ENCODE measurements around the gene ZNF69.
"Not testable (repeated sequence)": the region's sequence is repeated elsewhere in the genome, so short reads cannot be mapped to it uniquely, and the experiment has no call there.

ZNF69 gene

DNA sequence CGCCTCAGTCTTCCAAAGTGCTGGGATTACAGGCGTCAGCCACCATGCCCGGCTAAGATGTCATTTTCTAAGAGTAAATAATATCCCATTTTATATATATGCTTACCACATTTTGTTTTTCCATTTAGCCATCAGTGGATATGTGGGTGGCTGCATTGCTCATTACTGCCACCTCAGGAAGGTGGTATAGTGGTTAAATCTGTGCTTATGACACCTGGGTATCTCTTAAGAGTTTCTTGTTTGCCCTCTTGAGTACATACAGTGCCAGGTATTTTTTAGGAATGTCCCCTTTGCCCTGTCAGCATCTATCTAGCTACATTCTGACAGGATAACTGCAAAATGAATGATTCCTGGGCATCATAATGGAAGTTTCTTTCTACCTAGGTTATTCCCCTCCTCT is 14.6 kb downstream of the ZNF69 start:
- no peak for FAIRE-seq

DNA sequence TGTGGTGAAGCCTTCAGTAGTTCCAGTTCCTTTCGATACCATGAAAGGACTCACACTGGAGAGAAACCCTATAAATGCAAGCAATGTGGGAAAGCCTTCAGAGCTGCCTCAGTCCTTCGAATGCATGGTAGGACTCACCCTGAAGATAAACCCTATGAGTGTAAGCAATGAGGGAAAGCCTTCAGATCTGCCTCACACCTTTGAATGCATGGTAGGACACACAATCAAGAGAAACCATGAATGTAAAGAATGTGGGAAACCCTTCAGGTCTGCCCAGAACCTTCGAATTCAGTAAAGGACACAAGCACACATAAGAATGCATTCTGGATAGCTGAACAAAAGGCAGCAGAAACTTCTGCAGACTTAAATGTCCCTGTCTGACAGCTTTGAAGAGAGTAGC is 18.3 kb downstream of the ZNF69 start:
- FAIRE-seq, result no peak

DNA sequence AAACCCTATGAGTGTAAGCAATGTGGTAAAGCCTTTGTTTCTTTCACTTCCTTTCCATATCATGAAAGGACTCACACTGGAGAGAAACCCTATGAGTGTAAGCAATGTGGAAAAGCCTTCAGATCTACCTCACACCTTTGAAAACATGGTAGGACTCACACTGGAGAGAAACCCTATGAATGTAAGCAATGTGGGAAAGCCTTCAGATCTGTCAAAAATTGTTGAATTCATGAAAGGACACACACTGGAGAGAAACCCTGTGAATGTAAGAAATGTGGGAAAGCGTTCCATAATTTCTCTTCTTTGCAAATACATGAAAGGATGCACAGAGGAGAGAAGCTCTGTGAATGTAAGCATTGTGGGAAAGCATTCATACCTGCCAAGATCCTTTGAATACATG is 24.4 kb downstream of the ZNF69 start:
- FAIRE-seq, result not testable (repeated sequence)

DNA sequence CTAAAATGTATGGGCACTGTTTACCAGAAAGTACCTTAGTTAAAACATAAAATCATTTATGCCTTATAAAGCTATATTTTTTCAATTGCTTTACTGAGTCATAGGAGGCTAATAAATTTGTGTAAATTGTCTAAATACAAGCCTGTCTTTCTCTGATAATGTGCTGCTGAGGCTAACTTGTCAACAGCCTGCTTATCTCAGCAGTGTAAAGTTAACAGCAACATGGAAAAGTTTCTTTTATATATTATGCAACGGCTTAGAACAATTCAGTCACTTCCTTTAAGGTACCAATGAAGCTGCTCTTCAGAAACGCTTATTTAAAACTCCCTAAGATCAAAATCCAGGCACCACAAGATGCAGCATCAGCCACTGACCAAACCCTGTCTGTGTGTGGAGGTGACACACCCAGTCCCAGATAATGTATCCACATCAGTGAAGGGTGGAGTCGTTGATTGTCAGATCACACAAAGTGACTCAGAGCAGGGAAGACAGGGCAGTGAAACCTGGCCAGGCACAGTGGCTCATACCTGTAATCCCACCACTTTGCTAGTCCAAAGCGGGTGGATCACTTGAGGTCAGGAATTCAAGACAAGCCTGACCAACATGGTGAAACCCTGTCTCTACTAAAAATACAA is 27.0 kb downstream of the ZNF69 start:
- FAIRE-seq, result not testable (repeated sequence)

DNA sequence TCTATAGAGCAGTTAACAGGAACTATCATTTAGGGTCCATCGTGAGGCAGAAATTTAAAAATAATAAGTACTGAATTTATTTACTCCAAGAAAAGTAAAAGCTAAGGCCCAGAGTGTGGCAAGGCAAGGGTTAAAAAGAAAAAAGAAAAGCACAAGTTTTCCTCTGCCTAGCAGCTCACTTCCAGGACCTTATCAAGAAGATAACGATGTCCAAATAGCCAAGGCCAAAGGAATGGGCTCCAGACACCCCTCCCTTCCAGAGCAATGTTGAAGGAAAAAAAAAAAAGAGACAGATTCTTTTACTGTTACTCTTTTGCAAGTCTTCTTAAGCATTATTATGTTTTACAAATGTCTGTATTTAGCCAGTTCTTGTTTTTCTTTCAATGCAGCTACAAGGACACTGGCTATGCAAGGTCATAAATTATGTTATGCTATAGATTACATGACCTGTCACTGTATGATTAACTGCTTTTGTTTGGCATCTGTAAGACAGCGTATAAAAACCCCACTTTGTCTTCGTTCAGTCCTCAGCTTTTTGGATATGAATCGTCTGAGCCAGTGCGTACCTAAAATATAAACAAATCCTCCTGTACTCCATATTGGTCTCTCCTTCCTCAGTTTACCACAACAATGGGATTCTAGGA is 34.4 kb downstream of the ZNF69 start:
- FAIRE-seq, result no peak

DNA sequence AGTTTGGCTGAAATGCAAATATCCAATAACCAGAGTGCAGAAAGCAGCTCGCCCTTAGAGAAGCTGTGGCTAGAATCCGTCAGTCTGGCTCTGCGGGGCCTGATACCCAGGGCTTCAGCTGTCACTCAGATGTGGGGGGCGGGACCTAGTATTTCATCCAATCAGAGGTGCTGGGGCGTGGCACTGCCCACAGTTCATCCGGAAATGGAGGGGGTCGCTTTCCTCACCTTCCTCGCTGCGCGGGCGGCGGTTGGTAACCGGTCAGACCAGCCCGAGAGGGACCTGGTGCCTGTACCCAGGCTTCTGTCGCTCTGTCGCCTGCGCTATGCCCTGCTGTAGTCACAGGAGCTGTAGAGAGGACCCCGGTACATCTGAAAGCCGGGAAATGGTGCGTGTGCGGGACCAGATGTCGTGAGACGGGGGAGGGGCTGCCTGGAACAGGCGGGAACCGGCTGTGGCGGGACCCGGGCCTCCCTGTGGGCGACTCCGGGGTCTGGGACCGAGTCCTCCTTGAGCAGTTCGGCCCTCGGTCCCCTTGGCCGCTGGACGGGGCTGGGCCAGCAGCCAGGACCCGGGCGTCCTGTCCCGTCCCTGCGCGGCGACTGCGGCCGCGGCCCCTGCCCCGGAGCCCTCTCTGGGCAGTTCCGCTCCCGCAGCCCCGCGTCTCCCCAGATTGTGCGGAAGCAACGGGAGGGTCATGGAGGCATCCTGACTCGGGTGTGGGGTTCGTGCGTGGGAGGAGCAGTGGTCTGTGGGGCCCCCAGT is 37.5 kb downstream of the ZNF69 start, which contains the start of gene ZNF700:
ZNF700 (plus strand) TSS at position 222 of the 765 bp plus-strand sequence; CDS start at position 326, 104 bp downstream.
- FAIRE-seq, result no peak

DNA sequence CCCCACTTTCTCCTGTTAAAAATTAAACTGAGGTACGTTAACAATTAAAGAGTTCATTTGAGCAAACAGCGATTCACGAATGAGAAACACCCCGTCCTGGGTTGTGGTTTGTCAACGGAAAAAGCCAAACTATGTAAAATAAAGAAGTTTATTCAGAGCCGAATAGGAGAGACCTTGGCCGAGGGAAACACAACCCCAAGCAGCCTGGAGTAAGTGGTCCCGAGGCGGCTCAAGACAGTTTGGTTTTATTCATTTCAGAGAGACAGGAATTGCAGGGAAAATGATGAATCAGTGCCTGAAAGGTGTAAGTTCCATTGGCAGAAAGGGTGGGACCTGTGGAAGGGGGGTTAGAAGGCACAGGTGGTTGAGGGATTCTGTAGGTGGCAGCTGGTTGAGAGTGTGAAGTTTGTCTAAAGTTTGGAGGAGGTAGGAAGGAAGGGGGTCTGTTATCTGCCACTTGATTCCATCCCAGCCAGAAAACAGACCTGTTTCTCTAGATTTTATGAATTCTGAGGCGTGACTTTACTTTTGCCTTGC is 38.1 kb downstream of the ZNF69 start:
- not testable (repeated sequence) for FAIRE-seq

DNA sequence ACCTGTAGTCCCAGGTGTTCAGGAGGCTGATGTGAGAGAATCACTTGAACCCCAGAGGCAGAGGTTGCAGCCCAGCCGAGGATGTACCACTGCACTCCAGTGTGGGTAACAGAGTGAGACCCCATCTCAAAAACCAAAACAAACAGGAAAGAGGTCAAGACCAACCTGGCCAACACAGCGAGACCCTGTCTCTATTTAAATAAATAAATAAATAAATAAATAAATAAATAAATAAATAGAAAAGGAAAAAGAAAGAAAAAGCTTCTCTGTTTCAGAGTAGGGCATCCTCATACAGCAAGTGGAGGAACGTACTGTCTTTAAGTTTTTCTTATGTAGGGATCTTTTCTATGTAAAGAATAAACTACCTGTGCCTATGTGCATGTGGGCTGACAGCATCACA is 39.6 kb downstream of the ZNF69 start:
- no peak for FAIRE-seq

DNA sequence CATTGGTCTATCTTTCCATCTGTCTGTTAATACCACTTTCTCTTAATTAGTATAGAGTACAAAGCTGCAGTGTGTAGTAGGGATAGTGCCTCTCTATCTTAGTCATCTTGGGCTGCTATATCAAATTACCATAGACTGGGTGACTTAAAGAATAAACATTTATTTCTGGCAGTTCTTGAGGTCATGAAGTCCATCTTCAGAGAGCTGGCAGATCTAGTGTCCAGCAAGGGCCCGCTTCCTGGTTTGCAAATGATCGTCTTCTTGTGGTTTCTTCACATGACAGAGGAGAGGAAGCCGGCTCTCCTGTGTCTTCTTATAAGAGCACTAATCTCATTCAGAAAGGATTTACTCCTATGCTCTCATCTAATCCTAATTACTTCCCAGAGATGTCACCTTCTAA is 43.5 kb downstream of the ZNF69 start:
- FAIRE-seq, result no peak

DNA sequence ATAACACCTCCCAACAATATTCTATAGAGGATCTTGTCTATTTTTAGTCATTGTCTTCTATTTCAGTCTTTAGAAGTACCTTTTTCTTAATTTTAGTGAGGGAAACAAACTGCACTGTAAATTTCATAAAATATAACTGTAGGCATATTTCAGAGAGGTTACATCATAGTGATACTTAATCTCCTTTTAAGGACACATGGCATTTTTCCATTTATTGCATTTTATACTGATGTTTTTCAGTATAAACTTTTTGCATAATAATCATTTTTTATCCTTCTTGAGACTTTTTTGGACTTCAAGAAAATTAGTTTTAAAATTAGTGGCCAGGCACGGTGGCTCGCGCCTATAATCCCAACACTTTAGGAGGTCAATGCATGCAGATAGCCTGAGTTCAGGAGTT is 43.9 kb downstream of the ZNF69 start:
- no peak for FAIRE-seq

DNA sequence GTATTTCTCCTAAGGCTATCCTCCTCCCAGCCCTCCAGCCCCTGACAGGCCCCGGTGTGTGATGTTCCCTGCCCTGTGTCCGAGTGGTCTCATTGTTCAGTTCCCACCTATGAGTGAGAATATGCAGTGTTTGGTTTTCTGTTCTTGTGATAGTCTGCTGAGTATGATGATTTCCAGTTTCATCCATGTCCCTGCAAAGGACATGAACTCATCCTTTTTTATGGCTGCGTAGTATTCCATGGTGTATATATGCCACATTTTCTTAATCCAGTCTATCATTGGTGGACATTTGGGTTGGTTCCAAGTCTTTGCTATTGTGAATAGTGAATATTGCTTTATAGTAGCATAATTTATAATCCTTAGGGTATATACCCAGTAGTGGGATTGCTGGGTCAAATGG is 48.2 kb downstream of the ZNF69 start:
- FAIRE-seq, result not testable (repeated sequence)

DNA sequence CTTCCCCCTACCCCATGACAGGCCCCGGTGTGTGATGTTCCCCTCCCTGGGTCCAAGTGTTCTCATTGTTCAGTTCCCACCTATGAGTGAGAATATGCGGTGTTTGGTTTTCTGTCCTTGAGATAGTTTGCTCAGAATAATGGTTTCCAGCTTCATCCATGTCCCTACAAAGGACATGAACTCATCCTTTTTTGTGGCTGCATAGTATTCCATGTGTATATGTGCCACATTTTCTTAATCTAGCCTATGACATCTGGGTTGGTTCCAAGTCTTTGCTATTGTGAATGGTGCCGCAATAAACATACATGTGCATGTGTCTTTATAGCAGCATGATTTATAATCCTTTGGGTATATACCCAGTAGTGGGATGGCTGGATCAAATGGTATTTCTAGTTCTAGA is 50.8 kb downstream of the ZNF69 start:
- FAIRE-seq, result not testable (repeated sequence)

DNA sequence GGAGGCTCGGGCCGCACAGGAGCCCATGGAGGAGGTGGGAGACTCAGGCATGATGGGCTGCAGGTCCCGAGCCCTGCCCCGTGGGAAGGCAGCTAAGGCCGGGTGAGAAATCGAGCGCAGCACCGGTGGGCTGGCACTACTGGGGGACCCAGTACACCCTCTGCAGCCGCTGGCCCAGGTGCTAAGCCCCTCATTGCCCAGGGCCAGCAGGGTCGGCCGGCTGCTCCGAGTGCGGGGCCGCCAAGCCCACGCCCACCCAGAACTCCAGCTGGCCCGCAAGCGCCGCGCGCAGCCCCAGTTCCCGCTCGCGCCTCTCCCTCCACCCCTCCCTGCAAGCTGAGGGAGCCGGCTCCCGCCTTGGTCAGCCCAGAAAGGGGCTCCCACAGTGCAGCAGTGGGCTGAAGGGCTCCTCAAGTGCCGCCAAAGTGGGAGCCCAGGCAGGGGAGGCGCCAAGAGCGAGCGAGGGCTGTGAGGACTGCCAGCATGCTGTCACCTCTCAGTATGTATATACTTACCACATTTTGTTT is 53.8 kb downstream of the ZNF69 start:
- not testable (repeated sequence) for FAIRE-seq

DNA sequence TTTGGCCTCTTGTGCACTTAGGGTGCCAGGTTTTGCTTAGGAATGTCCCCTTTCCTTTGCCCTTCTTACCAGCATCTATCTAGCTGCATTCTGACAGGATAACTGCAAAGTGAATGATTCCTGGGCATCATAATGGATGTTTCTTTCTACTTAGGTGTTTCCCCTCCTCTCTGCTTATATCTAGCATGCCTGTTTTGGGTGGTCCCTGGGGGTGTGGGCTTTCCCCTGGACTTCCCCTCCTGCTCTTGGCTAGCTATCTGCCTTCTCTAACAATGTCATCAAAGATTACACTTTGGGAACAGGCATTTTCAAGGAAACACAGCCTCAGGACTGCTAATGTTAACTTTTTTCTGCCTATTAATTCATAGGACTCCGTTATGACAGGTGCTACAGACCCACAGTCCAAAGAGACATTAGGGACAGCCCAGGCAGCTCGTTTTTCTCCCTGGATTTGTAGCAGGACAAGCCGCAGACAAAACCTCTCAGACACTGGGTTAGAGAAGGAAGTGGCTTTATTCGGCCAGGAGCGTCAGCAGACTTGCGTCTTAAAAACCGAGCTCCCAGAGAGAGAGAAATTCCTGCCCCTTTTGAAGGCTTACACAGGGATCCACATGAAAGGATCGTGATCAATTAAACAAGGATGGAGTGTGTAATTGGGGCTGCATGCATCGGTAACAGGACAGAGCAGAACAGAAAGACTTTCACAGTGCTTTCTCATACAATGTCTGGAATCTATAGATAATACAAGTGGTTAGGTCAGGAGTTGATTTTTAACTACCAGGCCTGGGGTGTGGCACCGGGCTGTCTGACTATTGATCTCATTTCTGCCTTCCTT is 54.6 kb downstream of the ZNF69 start:
- FAIRE-seq, result no peak

DNA sequence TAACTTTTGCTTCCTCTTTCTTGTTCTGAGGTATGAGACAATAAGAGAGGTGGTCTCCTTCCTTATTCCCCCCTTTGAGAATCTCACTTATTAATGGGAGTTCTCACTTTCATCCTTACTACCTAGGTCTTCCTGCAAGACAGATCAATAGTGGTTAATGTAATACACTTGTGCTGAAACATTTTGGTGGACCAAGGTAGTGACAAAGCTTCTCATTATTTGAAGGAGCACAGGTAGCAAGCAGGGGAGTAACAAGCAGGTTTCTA is 55.2 kb downstream of the ZNF69 start:
- no peak for FAIRE-seq

DNA sequence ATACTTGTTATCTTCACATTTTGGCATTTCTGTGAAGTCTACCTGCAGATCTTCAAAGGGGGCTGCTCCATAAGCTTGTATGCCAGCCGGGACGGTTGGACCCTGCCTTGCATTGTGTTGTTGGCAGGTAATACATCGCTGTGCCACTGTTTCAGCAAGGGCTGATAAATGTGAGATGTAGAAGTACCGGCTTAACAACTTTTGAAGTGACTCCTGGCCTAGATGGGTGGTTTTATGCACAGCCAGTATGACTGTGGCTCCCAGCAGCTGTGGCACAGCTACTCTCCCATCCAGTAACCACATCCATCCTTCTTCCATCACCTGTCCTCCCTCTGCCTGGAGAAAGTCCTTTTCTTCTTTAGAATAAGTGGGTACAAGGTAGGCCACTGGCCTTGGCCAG is 57.1 kb downstream of the ZNF69 start:
- no peak for FAIRE-seq

DNA sequence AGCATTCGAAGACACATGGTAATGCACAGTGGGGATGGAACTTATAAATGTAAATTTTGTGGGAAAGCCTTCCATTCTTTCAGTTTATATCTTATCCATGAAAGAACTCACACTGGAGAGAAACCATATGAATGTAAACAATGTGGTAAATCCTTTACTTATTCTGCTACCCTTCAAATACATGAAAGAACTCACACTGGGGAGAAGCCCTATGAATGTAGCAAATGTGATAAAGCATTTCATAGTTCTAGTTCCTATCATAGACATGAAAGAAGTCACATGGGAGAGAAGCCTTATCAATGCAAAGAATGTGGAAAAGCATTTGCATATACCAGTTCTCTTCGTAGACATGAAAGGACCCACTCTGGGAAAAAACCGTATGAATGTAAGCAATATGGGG is 61.1 kb downstream of the ZNF69 start:
- no peak for FAIRE-seq

DNA sequence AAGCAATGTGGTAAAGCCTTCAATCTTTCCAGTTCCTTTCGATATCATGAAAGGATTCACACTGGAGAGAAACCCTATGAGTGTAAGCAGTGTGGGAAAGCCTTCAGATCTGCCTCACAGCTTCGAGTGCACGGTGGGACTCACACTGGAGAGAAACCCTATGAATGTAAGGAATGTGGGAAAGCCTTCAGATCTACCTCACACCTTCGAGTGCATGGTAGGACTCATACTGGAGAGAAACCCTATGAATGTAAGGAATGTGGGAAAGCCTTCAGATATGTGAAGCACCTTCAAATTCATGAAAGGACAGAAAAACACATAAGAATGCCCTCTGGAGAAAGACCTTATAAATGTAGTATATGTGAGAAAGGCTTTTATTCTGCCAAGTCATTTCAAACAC is 61.6 kb downstream of the ZNF69 start:
- FAIRE-seq, result no peak

DNA sequence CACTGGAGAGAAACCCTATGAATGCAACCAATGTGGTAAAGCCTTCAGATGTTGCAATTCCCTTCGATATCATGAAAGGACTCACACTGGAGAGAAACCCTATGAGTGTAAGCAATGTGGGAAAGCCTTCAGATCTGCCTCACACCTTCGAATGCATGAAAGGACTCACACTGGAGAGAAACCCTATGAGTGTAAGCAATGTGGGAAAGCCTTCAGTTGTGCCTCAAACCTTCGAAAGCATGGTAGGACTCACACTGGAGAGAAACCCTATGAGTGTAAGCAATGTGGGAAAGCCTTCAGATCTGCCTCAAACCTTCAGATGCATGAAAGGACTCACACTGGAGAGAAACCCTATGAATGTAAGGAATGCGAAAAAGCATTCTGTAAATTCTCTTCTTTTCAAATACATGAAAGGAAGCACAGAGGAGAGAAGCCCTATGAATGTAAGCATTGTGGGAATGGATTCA is 62.1 kb downstream of the ZNF69 start:
- FAIRE-seq, result not testable (repeated sequence)

DNA sequence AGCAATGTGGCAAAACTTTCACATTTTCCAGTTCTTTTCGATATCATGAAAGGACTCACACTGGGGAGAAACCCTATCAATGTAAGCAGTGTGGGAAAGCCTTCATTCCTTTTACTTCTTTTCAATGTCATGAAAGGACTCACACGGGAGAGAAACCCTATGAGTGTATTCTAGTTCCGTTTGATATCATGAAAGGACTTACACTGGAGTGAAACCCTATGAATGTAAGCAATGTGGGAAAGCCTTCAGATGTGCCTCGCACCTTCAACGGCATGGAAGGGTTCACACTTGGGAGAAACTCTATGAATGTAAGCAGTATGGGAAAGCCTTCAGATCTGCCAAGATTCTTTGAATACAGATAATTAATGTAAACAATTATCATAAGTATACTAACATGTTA is 62.7 kb downstream of the ZNF69 start:
- FAIRE-seq, result no peak

Measured in colon (tissue), 2 donors.